SK-N-SH (cell line): ENCODE measurements around the gene ZNF189. TPM values are rescaled to one million over a fixed set of nuclear protein-coding genes. Genes with fewer than 3 reads are reported as not detected.

ENCODE experiments used
- CTCF ChIA-PET: fragments of 300-600, 350-600 bp; formaldehyde crosslinking; extraction: SDS; loops from one replicate; lab custom pipeline; 2021; lab: Yijun Ruan, JAX
- POLR2A ChIA-PET: fragments of 350-600 bp; sonication (Branson Sonifier 250); formaldehyde crosslinking; extraction: SDS; loops from one replicate; lab custom pipeline; 2020; ENCODE audit warnings: antibody characterized with exemption, inconsistent platforms; lab: Yijun Ruan, JAX
- DNase-seq: peaks from one replicate; pipeline ENCODE4 v3.0.0; 2012
- H2AFZ ChIP-seq: fragments of 200-600 bp; sonication (generic); 2 replicates; pipeline ENCODE4 v1.8.1; 2016; ENCODE audit warnings: antibody characterized with exemption, mild to moderate bottlenecking, low read depth
- H3F3A ChIP-seq: fragments of 200-600 bp; sonication (generic); replicated peaks from 2 replicates; pipeline ENCODE3; 2016; ENCODE audit warnings: antibody characterized with exemption, mild to moderate bottlenecking; ENCODE audit not compliant: insufficient read depth
- H3K27ac ChIP-seq, 2 experiments: fragments of 200-500 bp in 1 of 2; fragments of 200-600 bp in 1 of 2; sonication (Bioruptor generic) in 1 of 2; sonication (generic), shearing (Covaris generic) in 1 of 2; 2 replicates each; pipeline versions ENCODE4 v1.5.1 to v1.6.1; 2014 to 2016; ENCODE audit warnings: low read depth in 2 of 2, inconsistent platforms in 1 of 2, low read length in 1 of 2, mild to moderate bottlenecking in 1 of 2, mixed read lengths in 1 of 2
- H3K27me3 ChIP-seq: fragments of 200-600 bp; sonication (generic), shearing (Covaris generic); 2 replicates; pipeline ENCODE4 v1.6.1; 2016; ENCODE audit warnings: mixed run types; ENCODE audit not compliant: insufficient read depth
- H3K36me3 ChIP-seq, 2 experiments: fragments of 200-500 bp in 1 of 2; fragments of 200-600 bp in 1 of 2; sonication (Bioruptor generic) in 1 of 2; sonication (generic) in 1 of 2; replicated peaks in 1 of 2; 2 replicates each; pipeline versions ENCODE3 to v1.5.1; 2014 to 2016; ENCODE audit warnings: low read length in 1 of 2, mild to moderate bottlenecking in 1 of 2; ENCODE audit not compliant: insufficient read depth in 2 of 2, control insufficient read depth in 1 of 2
- H3K4me1 ChIP-seq, 2 experiments: fragments of 200-500 bp in 1 of 2; fragments of 200-600 bp in 1 of 2; sonication (Bioruptor generic) in 1 of 2; sonication (generic), shearing (Covaris generic) in 1 of 2; 2 replicates each; pipeline versions ENCODE4 v1.5.1 to v1.6.1; 2014 to 2016; ENCODE audit warnings: low read depth in 1 of 2, low read length in 1 of 2, mixed run types in 1 of 2; ENCODE audit not compliant: insufficient read depth in 2 of 2, control insufficient read depth in 1 of 2
- H3K4me2 ChIP-seq: fragments of 200-600 bp; sonication (generic), shearing (Covaris generic); 2 replicates; pipeline ENCODE4 v1.6.1; 2017; ENCODE audit warnings: mixed run types
- H3K4me3 ChIP-seq, 2 experiments: fragments of 200-500 bp in 1 of 2; fragments of 200-600 bp in 1 of 2; sonication (Bioruptor generic) in 1 of 2; sonication (generic), shearing (Covaris generic) in 1 of 2; 2 replicates each; pipeline versions ENCODE4 v1.5.1 to v1.8.1; 2014 to 2016; ENCODE audit warnings: low read depth in 2 of 2, inconsistent platforms in 1 of 2, low read length in 1 of 2, mild to moderate bottlenecking in 1 of 2, mixed read lengths in 1 of 2, moderate library complexity in 1 of 2
- H3K79me2 ChIP-seq: fragments of 200-600 bp; sonication (generic); 2 replicates; pipeline ENCODE4 v1.8.1; 2017; ENCODE audit warnings: mild to moderate bottlenecking; ENCODE audit not compliant: insufficient read depth
- H3K9ac ChIP-seq: fragments of 200-600 bp; sonication (generic); 2 replicates; pipeline ENCODE4 v1.6.1; 2017; ENCODE audit warnings: mixed run types
- H3K9me2 ChIP-seq: fragments of 200-600 bp; sonication (generic); 2 replicates; pipeline ENCODE4 v1.6.1; 2017; ENCODE audit warnings: mixed run types
- H3K9me3 ChIP-seq: fragments of 200-600 bp; sonication (generic); 2 replicates; pipeline ENCODE4 v1.6.1; 2017; ENCODE audit warnings: mixed run types, mild to moderate bottlenecking, moderate library complexity
- H4K20me1 ChIP-seq: fragments of 200-600 bp; sonication (generic); 2 replicates; pipeline ENCODE4 v1.6.1; 2017; ENCODE audit warnings: mild to moderate bottlenecking, mixed run types; ENCODE audit not compliant: insufficient read depth
- CHD2 ChIP-seq: fragments of 150-350 bp; IDR thresholded peaks from 2 replicates; pipeline ENCODE4 v1.6.1; 2018; ENCODE audit warnings: low read length; ENCODE audit not compliant: partially characterized antibody
- EP300 ChIP-seq, 2 experiments: IDR thresholded peaks; 2 replicates each; pipeline versions ENCODE4 v1.4.0 to v1.6.1; 2012; ENCODE audit warnings: borderline replicate concordance in 1 of 2, low read depth in 1 of 2, low read length in 1 of 2
- FOSL2 ChIP-seq: IDR thresholded peaks from 2 replicates; pipeline ENCODE4 v1.4.0; 2012; ENCODE audit warnings: low read depth, mild to moderate bottlenecking, moderate library complexity, borderline replicate concordance
- FOXJ3 ChIP-seq: sonication (generic); formaldehyde crosslinking; IDR thresholded peaks from 2 replicates; pipeline ENCODE4 v1.5.1; 2020; ENCODE audit warnings: mild to moderate bottlenecking, missing genetic modification reagents
- FOXM1 ChIP-seq: IDR thresholded peaks from 2 replicates; pipeline ENCODE4 v1.4.0; 2012; ENCODE audit warnings: low read depth, mild to moderate bottlenecking
- JUND ChIP-seq: IDR thresholded peaks from 2 replicates; pipeline ENCODE4 v1.4.0; 2012
- MEF2A ChIP-seq: IDR thresholded peaks from 2 replicates; pipeline ENCODE4 v1.4.0; 2012; ENCODE audit warnings: low read depth, borderline replicate concordance
- MXI1 ChIP-seq: IDR thresholded peaks from 2 replicates; pipeline ENCODE4 v1.6.1; 2012; ENCODE audit warnings: mild to moderate bottlenecking, low read depth, low read length, improper control_type of control experiment
- PBX3 ChIP-seq: IDR thresholded peaks from 2 replicates; pipeline ENCODE4; 2012
- RFX5 ChIP-seq: IDR thresholded peaks from 2 replicates; pipeline ENCODE4 v1.6.1; 2012; ENCODE audit warnings: mild to moderate bottlenecking, improper control_type of control experiment, low read length
- RXRA ChIP-seq: IDR thresholded peaks from 2 replicates; pipeline ENCODE4 v1.4.0; 2012; ENCODE audit warnings: low read depth, mild to moderate bottlenecking, borderline replicate concordance
- TEAD4 ChIP-seq: IDR thresholded peaks from 2 replicates; pipeline ENCODE4 v1.4.0; 2012; ENCODE audit warnings: mild to moderate bottlenecking, borderline replicate concordance; ENCODE audit not compliant: insufficient read depth
- USF2 ChIP-seq: fragments of 150-350 bp; IDR thresholded peaks from 2 replicates; pipeline ENCODE4 v1.6.1; 2017; ENCODE audit warnings: antibody characterized with exemption, low read length, low read depth, borderline replicate concordance
- YY1 ChIP-seq: IDR thresholded peaks from 2 replicates; pipeline ENCODE4 v1.4.0; 2012; ENCODE audit warnings: low read depth, mild to moderate bottlenecking
- WGBS: methylation state at CpG from one replicate; pipeline ENCODE4 v1.1.6; 2017; ENCODE audit warnings: low lambda C conversion rate; 5-methylcytosine and 5-hydroxymethylcytosine counted together
- polyA plus RNA-seq, 3 experiments: library from polyadenylated mRNA; depleted of rRNA; stranded (reverse); fragments of >200 nt; gene quantifications; 2 replicates each; pipeline ENCODE4 v1.2.3, GENCODE V29; 2012
- TF ChIP-seq, protein P1 (sequence below): IDR thresholded peaks from 2 replicates; pipeline ENCODE4 v1.4.0; 2012; ENCODE audit warnings: low read depth
- TF ChIP-seq, protein P2 (sequence below): fragments of 200-600 bp; sonication (generic); IDR thresholded peaks from 2 replicates; pipeline ENCODE4 v1.6.1; 2017; ENCODE audit warnings: antibody characterized with exemption, mild to moderate bottlenecking, moderate library complexity

Gene ZNF189
- polyA plus RNA-seq, 1 of the 3 experiments (the other 2 are of a cell fraction), result 2.9 TPM

- H3F3A ChIP-seq, result peaks cover 16% of the 10 kb centered on the region
- no peak overlapping the region for H3K27ac ChIP-seq
- no peak for DNase-seq
- no peaks in the 10 kb centered on the region for H3K9me2 ChIP-seq
- H3K9ac ChIP-seq, result no peak overlapping the region
- ChIA-PET POLR2A (no interaction called here), CTCF (interaction anchor here (1.4 kb wide), 1 partner anchor 16 kb away, joined by 3 read pairs; no protein-coding TSS in a partner anchor)
- H3K4me1 ChIP-seq, result peaks cover 0 to 10% of the 10 kb centered on the region in 2 experiments; a peak in 2 of 4 replicates
- no peaks in the 10 kb centered on the region for H4K20me1 ChIP-seq
- no peaks in the 10 kb centered on the region for H3K79me2 ChIP-seq
- no peaks in the 10 kb centered on the region for H3K36me3 ChIP-seq
- no peaks in the 10 kb centered on the region for H3K27me3 ChIP-seq
- H3K4me3 ChIP-seq, result no peak overlapping the region
- H2AFZ ChIP-seq, result no peak overlapping the region
- no peaks in the 10 kb centered on the region for H3K9me3 ChIP-seq
- WGBS, result 66% methylated on average over 3 of the region's 3 CpGs
- no peak for TF ChIP-seq FOXM1
- no peak for TF ChIP-seq TEAD4
- no peak for TF ChIP-seq RFX5
- TF ChIP-seq MXI1, result no peak
- no peak for TF ChIP-seq YY1
- TF ChIP-seq JUND, result no peak
- TF ChIP-seq FOSL2, result no peak
- TF ChIP-seq USF2, result no peak
- TF ChIP-seq, protein P1, sequence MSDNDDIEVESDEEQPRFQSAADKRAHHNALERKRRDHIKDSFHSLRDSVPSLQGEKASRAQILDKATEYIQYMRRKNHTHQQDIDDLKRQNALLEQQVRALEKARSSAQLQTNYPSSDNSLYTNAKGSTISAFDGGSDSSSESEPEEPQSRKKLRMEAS, result no peak
- no peak overlapping the region for H3K4me2 ChIP-seq
Observed at GRCh38 chr9:101371813-101372212, 26.8 kb upstream of the ZNF189 start.

GRCh38 chr9:101372327-101373118 lies 26.1 kb upstream of the ZNF189 start:
- H3K36me3 ChIP-seq, result no peaks in the 10 kb centered on the region
- no peaks in the 10 kb centered on the region for H3K79me2 ChIP-seq
- no peaks in the 10 kb centered on the region for H3K9me3 ChIP-seq
- H3K4me1 ChIP-seq, result peaks cover 0 to 14% of the 10 kb centered on the region in 2 experiments; a peak in 2 of 4 replicates
- no peak overlapping the region for H3K9ac ChIP-seq
- DNase-seq, result no peak
- TF ChIP-seq FOXJ3 (CRISPR knock-in tag), result no peak
- TF ChIP-seq PBX3, result no peak
- no peak for TF ChIP-seq RFX5
- TF ChIP-seq YY1, result no peak
- TF ChIP-seq CHD2, result no peak
- no peak for TF ChIP-seq JUND
- no peak for TF ChIP-seq FOXM1
- TF ChIP-seq, protein P2, sequence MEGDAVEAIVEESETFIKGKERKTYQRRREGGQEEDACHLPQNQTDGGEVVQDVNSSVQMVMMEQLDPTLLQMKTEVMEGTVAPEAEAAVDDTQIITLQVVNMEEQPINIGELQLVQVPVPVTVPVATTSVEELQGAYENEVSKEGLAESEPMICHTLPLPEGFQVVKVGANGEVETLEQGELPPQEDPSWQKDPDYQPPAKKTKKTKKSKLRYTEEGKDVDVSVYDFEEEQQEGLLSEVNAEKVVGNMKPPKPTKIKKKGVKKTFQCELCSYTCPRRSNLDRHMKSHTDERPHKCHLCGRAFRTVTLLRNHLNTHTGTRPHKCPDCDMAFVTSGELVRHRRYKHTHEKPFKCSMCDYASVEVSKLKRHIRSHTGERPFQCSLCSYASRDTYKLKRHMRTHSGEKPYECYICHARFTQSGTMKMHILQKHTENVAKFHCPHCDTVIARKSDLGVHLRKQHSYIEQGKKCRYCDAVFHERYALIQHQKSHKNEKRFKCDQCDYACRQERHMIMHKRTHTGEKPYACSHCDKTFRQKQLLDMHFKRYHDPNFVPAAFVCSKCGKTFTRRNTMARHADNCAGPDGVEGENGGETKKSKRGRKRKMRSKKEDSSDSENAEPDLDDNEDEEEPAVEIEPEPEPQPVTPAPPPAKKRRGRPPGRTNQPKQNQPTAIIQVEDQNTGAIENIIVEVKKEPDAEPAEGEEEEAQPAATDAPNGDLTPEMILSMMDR, result no peak
- TF ChIP-seq EP300 (IDR thresholded peaks at IDR 0.05; ENCODE audit: borderline replicate concordance in 1 of 2, low read depth in 1 of 2, low read length in 1 of 2), result no peak
- TF ChIP-seq MEF2A, result no peak
- no peak for TF ChIP-seq RXRA
- no peak overlapping the region for H2AFZ ChIP-seq
- no peak overlapping the region for H3K27ac ChIP-seq
- H3K9me2 ChIP-seq, result no peaks in the 10 kb centered on the region
- ChIA-PET CTCF (interaction anchor here (1.4 to 2.1 kb wide), 2 partner anchors 15 to 16 kb away, joined by 3 to 19 read pairs; no protein-coding TSS in a partner anchor), POLR2A (no interaction called here)
- no peaks in the 10 kb centered on the region for H3K27me3 ChIP-seq
- 45% methylated on average over 2 of the region's 2 CpGs for WGBS
- no peak overlapping the region for H3K4me2 ChIP-seq
- H4K20me1 ChIP-seq, result no peaks in the 10 kb centered on the region
- H3K4me3 ChIP-seq, result no peak overlapping the region
- peaks cover 23% of the 10 kb centered on the region for H3F3A ChIP-seq
